Activated T-cell treated with anti-CD3 and anti-CD28 coated beads for 4 hours (primary cell): Measurements from ENCODE around the gene C10orf67.
"Not testable (repeated sequence)": the region's sequence is repeated elsewhere in the genome, so short reads cannot be mapped to it uniquely, and the experiment has no call there.

Experiments used
- DNase-seq: peaks from one replicate; pipeline ENCODE4 v3.0.0-alpha.2; 2020

C10orf67 gene

GRCh38 chr10:23319835-23320234 is 24.8 kb downstream of the C10orf67 start:
- no peak for DNase-seq

GRCh38 chr10:23318359-23318758 is 26.2 kb downstream of the C10orf67 start:
- no peak for DNase-seq

- no peak for DNase-seq
Measured at GRCh38 chr10:23317416-23317815, 27.2 kb downstream of the C10orf67 start.

- DNase-seq, result no peak
Measured at GRCh38 chr10:23316406-23316805, 28.2 kb downstream of the C10orf67 start.

DNA sequence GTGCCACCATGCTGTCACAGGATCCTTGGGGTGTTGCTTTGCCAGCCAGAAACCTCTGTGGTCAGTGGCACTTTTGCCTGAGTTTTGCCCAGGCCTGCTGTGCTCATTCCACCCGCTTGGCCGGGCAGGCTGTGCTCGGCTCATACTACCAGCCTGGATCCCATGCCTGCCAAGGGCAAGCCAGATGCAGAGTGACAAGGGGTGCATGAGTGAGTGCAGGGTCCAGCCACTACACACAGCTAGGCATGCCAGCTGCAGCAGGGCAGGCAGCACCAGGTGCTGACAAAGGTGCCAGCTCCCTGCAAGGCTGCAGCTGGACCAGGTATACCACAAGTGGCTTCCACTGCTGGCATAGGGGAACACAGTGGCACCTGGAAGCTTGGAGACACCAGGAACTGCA is 28.6 kb downstream of the C10orf67 start:
- no peak for DNase-seq

- DNase-seq, result peak; percentile 55
Measured at GRCh38 chr10:23314835-23315239, 29.8 kb downstream of the C10orf67 start.

DNA sequence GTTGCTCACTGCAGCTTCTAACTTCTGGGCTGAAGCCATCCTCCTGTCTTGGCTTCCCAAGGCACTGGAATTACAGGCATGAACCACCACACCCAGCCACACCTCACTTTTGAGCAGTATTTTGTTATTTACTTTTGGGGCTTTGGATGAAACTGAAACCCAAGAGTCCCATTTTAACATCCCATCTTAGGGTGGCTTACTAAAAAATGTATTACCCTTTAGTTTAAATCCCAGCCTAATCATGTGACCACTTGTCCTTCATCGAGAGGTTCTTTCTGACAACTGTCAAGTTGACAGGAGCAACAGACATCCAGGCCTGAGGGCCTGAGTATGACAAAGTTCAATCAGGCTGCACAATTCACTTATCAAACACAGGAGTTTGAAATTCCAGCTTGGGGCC is 33.6 kb downstream of the C10orf67 start:
- no peak for DNase-seq

DNA sequence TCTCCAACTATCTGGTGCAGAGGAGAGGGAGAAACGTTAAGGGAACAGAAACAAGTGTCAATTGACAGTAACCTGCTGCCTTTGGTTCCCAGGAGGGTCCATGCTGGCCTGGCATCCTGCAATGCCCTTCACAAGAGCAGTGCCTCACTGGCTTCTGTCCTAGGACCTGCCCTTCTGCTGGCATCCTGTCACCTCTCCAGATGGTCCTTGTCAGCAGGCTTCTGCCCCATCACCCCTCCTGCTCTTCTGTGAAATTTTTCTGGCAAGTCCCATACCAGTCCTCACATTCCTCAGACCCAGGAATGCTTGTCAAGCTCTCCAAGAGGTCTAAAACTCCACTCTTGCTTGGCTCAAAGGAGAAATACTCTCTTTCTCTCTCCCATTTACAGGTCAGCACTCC is 34.2 kb downstream of the C10orf67 start:
- DNase-seq, result no peak

GRCh38 chr10:23299961-23300360 is 44.6 kb downstream of the C10orf67 start:
- not testable (repeated sequence) for DNase-seq

DNA sequence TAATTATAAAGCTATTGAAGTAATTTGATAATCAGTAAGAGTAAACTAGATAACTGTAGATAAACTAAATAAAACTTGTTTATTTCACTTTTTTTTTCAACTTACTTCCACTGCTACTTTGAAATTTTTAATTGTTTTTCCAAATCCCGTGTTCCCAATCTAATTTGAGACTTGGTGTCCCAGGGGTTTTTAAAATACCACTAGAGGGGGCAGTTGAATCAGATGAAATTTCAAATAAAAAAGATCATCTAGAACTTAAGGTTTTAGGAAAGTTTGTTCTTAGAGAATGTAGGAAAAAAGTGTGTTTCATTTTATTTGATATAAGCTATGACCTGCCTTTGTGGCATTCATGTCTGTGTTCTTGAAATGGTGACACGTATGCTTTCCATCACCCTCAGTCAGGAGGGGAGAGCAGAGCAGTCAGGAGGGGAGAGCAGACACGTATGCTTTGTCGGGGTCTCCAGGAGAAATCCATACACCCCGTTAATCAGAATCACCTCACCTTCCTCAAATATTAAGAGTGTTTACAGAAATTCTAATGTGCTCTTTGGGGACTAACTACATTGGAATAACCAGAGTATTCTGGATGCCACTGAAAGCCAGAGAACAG is 49.9 kb downstream of the C10orf67 start:
- no peak for DNase-seq

DNA sequence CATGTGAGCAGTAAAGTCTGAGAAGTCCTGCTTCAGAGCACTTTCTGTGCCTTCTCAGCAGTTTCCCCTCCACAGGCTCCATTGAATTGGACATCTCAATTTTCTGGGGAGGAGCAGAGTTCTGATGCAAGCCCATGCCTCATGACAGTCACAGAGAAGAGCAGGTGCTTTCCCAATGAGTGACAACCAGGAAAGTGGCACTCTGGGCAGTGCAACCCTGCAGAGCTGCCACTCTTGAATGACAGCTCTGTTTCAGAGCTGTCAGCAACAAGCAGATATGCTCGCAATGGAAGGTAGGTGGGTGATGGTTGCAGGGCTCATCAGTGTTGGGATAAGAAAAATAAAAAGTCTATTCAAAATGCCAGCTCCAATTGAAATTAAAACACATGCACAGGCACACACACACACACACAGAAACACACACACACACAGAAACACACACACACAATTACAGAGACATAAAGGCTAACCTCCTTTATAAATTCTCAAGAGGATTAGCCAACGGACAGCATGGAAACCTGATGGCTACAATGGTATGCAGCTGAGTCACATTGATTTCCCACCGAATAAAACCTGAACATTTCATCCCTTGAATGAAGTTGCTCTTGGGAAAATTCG is 50.5 kb downstream of the C10orf67 start:
- no peak for DNase-seq

GRCh38 chr10:23293145-23293724 is 51.4 kb downstream of the C10orf67 start:
- peak; percentile 18 for DNase-seq

DNA sequence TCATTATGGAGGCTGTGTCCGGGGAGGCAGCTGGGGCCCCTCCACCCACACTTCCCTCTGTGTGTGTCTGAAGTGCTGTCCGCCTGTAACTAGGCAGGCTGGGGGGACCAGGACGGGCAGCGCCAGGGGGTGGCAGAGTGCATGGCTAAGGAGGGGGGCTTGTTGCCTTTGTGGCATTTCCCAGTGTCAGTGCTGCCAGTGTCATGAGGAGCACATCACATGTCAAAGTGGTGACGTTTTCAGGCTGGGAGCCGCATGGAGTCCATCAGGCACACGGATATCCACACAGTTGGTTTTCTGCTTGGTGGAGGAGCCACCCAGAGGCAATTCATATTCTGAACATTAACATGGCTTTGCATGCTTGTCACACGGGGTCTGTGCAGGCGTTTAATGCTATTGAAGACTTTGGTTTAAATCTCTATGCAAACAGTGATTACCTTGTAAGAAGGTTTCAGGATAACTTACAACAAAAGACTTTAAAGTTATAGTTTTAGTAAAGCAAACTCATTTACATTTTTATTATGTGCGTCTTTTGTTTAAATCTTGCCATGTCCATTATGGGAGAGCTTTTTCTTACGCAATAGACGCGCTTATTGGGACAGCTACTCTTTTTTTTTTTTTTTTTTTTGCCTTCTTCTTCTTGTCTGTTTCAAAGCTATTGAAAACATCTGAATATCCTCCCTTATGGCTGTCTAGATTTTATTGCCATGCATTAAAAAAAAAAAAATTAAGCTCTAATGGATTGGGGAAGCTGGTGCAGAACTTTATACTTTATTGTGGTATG is 52.9 kb downstream of the C10orf67 start:
- DNase-seq, result no peak

GRCh38 chr10:23284674-23285335 is 59.8 kb downstream of the C10orf67 start:
- DNase-seq, result no peak

DNA sequence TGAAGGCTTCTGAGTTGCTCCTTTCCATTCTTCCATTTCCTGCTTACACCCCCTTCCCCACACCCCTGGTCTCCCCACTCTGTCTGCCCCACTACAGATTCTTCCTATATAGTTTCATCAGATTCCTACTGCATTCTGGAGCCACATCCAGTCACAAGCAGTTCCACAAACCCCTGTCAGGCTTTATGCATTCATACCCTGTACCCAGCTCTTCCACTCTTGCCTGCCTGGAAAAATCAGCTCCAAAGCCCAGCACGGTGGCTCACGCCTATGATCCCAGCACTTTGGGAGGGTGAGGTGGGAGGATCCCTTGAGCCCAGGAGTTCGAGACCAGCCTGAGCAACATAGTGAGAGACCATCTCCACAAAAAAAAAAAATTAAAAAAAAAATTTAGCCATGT is 60.4 kb downstream of the C10orf67 start:
- no peak for DNase-seq

- no peak for DNase-seq
Measured at GRCh38 chr10:23283680-23284079, 60.9 kb downstream of the C10orf67 start.

- DNase-seq, result no peak
Measured at GRCh38 chr10:23281044-23281433, 63.6 kb downstream of the C10orf67 start.

DNA sequence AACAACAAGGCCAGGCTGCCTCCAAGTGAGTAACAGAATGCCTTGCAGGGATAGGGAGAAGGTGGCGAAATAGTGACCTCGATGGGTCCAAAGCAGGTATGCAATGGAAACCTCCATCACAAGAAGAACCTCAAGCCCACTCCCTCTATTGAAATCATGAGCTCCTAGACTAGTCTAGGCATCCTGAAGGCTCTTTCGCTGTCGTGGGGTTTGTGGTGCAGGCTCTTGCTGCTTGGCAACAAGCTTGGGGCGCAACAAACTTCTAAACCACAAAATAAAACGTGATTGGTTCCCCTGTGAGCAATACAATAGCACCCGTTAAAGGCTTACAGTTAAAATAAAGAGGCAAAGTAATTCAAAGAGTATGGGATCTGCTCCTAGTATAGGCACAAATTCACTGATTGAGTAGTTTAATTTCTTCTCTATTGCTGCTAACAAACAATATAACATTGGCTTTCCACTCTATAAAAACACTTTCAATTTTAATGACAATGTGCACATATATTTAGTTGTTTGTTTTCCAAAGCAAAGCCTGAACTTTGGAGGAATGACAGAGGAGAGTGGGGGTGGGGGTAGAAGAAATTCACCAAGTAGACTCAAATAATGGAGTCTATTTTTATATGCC is 64.1 kb downstream of the C10orf67 start:
- no peak for DNase-seq

GRCh38 chr10:23275355-23275754 is 69.2 kb downstream of the C10orf67 start:
- no peak for DNase-seq

GRCh38 chr10:23274179-23274578 is 70.4 kb downstream of the C10orf67 start:
- DNase-seq, result not testable (repeated sequence)

DNA sequence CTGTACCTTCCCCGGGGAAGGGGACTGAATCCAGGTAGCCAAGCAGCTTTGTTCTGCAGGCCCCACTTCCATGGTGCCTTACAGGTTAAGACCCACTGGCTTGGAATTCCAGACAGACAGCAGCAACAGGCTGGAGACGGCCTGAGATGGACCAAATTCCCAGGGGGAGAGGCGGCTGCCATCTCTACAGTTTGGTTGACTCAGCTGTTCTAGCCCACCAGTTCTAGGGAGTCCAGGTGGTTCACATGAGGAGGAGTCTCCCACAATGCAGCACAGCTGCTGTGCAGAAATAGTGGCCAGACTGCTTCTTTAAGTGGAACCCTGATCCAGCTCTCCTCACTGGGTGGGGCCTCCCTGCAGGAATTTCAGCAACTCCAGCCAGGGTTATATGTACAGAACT is 74.1 kb downstream of the C10orf67 start:
- DNase-seq, result no peak

GRCh38 chr10:23263441-23264164 is 81.0 kb downstream of the C10orf67 start:
- no peak for DNase-seq
